Natural killer cell treated with Interleukin-12 subunit alpha and Interleukin-12 subunit beta and Interleukin-15 and Interleukin-18, amount 100 ng/mL, for 72 hours (primary cell): Measurements from ENCODE around the gene VASH1. TPM values are rescaled to one million over a fixed set of nuclear protein-coding genes. Genes with fewer than 3 reads are reported as not detected.

Experiments
- ATAC-seq, 2 donors: fragments of 150-1000 bp; cut with Tn5 transposase in 1 of 2; sonication (Bioruptor Pico), chemical (Tn5 transposase) in 1 of 2; 2 replicates each; pipeline ENCODE4 v1.10.0; 2021
- DNase-seq: peaks from one replicate; pipeline ENCODE4 v3.0.0; 2022; ENCODE audit warnings: low spot score
- H3K27ac Mint-ChIP-seq, 2 donors: 1 replicate in 1 of 2; 2 replicates in 1 of 2; pipeline ENCODE4 v1.8.0; 2022; ENCODE audit warnings: mixed read lengths in 2 of 2, mild to moderate bottlenecking in 1 of 2, moderate library complexity in 1 of 2
- H3K27me3 Mint-ChIP-seq, 2 donors: 1 replicate in 1 of 2; 2 replicates in 1 of 2; pipeline ENCODE4 v1.8.0; 2022; ENCODE audit warnings: mixed read lengths in 2 of 2
- H3K36me3 Mint-ChIP-seq: one replicate; pipeline ENCODE4 v1.8.0; 2022; ENCODE audit warnings: mixed read lengths
- H3K4me1 Mint-ChIP-seq, 2 donors: 1 replicate in 1 of 2; 2 replicates in 1 of 2; pipeline ENCODE4 v1.8.0; 2022; ENCODE audit warnings: low read depth in 2 of 2, mixed read lengths in 2 of 2, mild to moderate bottlenecking in 1 of 2
- H3K4me3 Mint-ChIP-seq: one replicate; pipeline ENCODE4 v1.8.0; 2022; ENCODE audit warnings: mixed read lengths
- H3K9me3 Mint-ChIP-seq: 2 replicates; pipeline ENCODE4 v1.8.0; 2022; ENCODE audit warnings: mixed read lengths
- total RNA-seq, 2 donors: library from RNA; stranded (reverse); gene quantifications; one replicate each; pipeline ENCODE4 v1.2.3, GENCODE V29; 2022

VASH1 gene
- total RNA-seq, 2 donors from 2014 or later = 1.2 to 1.9 TPM

- DNase-seq (no peak), ATAC-seq (no peak)
- H3K27ac Mint-ChIP-seq = no peak overlapping the region
- no peaks in the 10 kb centered on the region for H3K4me1 Mint-ChIP-seq
- no peaks in the 10 kb centered on the region for H3K36me3 Mint-ChIP-seq
- H3K27me3 Mint-ChIP-seq = peaks cover 6 to 18% of the 10 kb centered on the region in 2 donors
- no peak overlapping the region for H3K4me3 Mint-ChIP-seq
- H3K9me3 Mint-ChIP-seq = no peaks in the 10 kb centered on the region
These were observed 68.6 kb downstream of the VASH1 start for GRCh38 chr14:76829650-76830421.

GRCh38 chr14:76830556-76830955 lies 69.3 kb downstream of the VASH1 start:
- H3K27me3 Mint-ChIP-seq = peaks cover 0 to 14% of the 10 kb centered on the region in 2 donors
- no peak for DNase-seq
- H3K4me3 Mint-ChIP-seq = no peak overlapping the region
- H3K4me1 Mint-ChIP-seq = no peaks in the 10 kb centered on the region
- H3K9me3 Mint-ChIP-seq = no peaks in the 10 kb centered on the region
- no peak overlapping the region for H3K27ac Mint-ChIP-seq
- H3K36me3 Mint-ChIP-seq = no peaks in the 10 kb centered on the region
- no peak for ATAC-seq

GRCh38 chr14:76832503-76832988 lies 71.3 kb downstream of the VASH1 start:
- no peaks in the 10 kb centered on the region for H3K9me3 Mint-ChIP-seq
- no peak overlapping the region for H3K27ac Mint-ChIP-seq
- H3K36me3 Mint-ChIP-seq = no peaks in the 10 kb centered on the region
- ATAC-seq = no peak
- DNase-seq = no peak
- H3K4me3 Mint-ChIP-seq = no peak overlapping the region
- no peaks in the 10 kb centered on the region for H3K4me1 Mint-ChIP-seq
- H3K27me3 Mint-ChIP-seq = peaks cover 0 to 14% of the 10 kb centered on the region in 2 donors

Other genes with a start within 250 kb of the VASH1 start
- 10 to 100 TPM; 11.7 to 14.6 TPM for gene ANGEL1, start 51.4 kb downstream of the VASH1 start, total RNA-seq
- not detected for gene LRRC74A, start 64.9 kb downstream of the VASH1 start, total RNA-seq